HG03521 (cell line): Measurements from ENCODE around the gene OGFOD3.

Source experiments
- ATAC-seq: cut with Tn5 transposase; IDR thresholded peaks from one replicate; pipeline ENCODE4 v1.9.1; 2021; ENCODE audit warnings: mild to moderate bottlenecking, moderate library complexity; ENCODE audit not compliant: unreplicated experiment

OGFOD3 gene

GRCh38 chr17:82447876-82448275 is 29.5 kb upstream of the OGFOD3 start:
- ATAC-seq: no peak

GRCh38 chr17:82446649-82447048 is 28.3 kb upstream of the OGFOD3 start:
- no peak for ATAC-seq

- ATAC-seq: no peak
Observed at GRCh38 chr17:82446124-82446523, 27.7 kb upstream of the OGFOD3 start.

GRCh38 chr17:82445542-82445941 is 27.2 kb upstream of the OGFOD3 start:
- ATAC-seq: no peak

- no peak for ATAC-seq
Observed at GRCh38 chr17:82444941-82445521, 26.6 kb upstream of the OGFOD3 start.

- no peak for ATAC-seq
Observed at GRCh38 chr17:82444284-82444893, 26.0 kb upstream of the OGFOD3 start.

- ATAC-seq: no peak
Observed at GRCh38 chr17:82443465-82444283, 25.3 kb upstream of the OGFOD3 start.

GRCh38 chr17:82442643-82443464 is 24.5 kb upstream of the OGFOD3 start:
- no peak for ATAC-seq

- no peak for ATAC-seq
Observed at GRCh38 chr17:82441691-82442487, 23.5 kb upstream of the OGFOD3 start.

- no peak for ATAC-seq
Observed at GRCh38 chr17:82440991-82441627, 22.7 kb upstream of the OGFOD3 start.

GRCh38 chr17:82440469-82440981 is 22.1 kb upstream of the OGFOD3 start:
- ATAC-seq: no peak

GRCh38 chr17:82439829-82440365 is 21.5 kb upstream of the OGFOD3 start:
- no peak for ATAC-seq

GRCh38 chr17:82439194-82439828 is 20.9 kb upstream of the OGFOD3 start:
- no peak for ATAC-seq

- ATAC-seq: no peak
Observed at GRCh38 chr17:82438401-82439193, 20.2 kb upstream of the OGFOD3 start.

- ATAC-seq: no peak
Observed at GRCh38 chr17:82437325-82437668, 18.9 kb upstream of the OGFOD3 start.

- no peak for ATAC-seq
Observed at GRCh38 chr17:82436601-82437324, 18.4 kb upstream of the OGFOD3 start.
